Naive thymus-derived CD4-positive, alpha-beta T cell (primary cell): Measurements from ENCODE around the gene KAT8. TPM values are rescaled to one million over a fixed set of nuclear protein-coding genes. Genes with fewer than 3 reads are reported as not detected.

ENCODE experiments used
- ATAC-seq: fragments of 150-1000 bp; cut with Tn5 transposase; 2 replicates; pipeline ENCODE4 v1.10.0; 2021; ENCODE audit warnings: mild to moderate bottlenecking, moderate library complexity
- CTCF ChIA-PET: fragments of 350-600 bp; sonication (Branson Sonifier 250); formaldehyde crosslinking; loops from one replicate; lab custom pipeline; 2021; ENCODE audit warnings: antibody characterized with exemption; lab: Charles Lee
- POLR2A ChIA-PET: fragments of 350-600 bp; sonication (Branson Sonifier 250); formaldehyde crosslinking; loops from one replicate; lab custom pipeline; 2021; ENCODE audit warnings: antibody characterized with exemption, inconsistent platforms; lab: Charles Lee
- DNase-seq, 9 donors: peaks; one replicate each; pipeline versions ENCODE4 v3.0.0 to v3.0.0-alpha.2; 2020 to 2022; ENCODE audit warnings: mixed read lengths in 1 of 9
- H3K27ac ChIP-seq: one replicate; pipeline ENCODE4 v1.7.0; 2013; ENCODE audit warnings: mild to moderate bottlenecking, low read depth, low read length, moderate library complexity
- H3K27me3 ChIP-seq, 2 donors: one replicate each; pipeline ENCODE4 v1.7.0; 2013; ENCODE audit warnings: low read length in 2 of 2, mild to moderate bottlenecking in 2 of 2, moderate library complexity in 2 of 2; ENCODE audit not compliant: control insufficient read depth in 2 of 2, insufficient read depth in 2 of 2
- H3K36me3 ChIP-seq, 3 experiments: 1 replicate in 2 of 3; 2 replicates in 1 of 3; pipeline ENCODE4 v1.7.0; 2013; ENCODE audit warnings: low read length in 3 of 3, mild to moderate bottlenecking in 3 of 3, moderate library complexity in 1 of 3; ENCODE audit not compliant: insufficient read depth in 3 of 3, control insufficient read depth in 2 of 3
- H3K4me1 ChIP-seq, 2 donors: one replicate each; pipeline ENCODE4 v1.7.0; 2013; ENCODE audit warnings: low read length in 2 of 2, mild to moderate bottlenecking in 2 of 2, moderate library complexity in 1 of 2; ENCODE audit not compliant: control insufficient read depth in 2 of 2, insufficient read depth in 2 of 2
- H3K4me3 ChIP-seq: 2 replicates; pipeline ENCODE4 v1.7.0; 2013; ENCODE audit warnings: mild to moderate bottlenecking, low read length
- H3K9me3 ChIP-seq, 3 experiments: 1 replicate in 2 of 3; 2 replicates in 1 of 3; pipeline ENCODE4 v1.7.0; 2013; ENCODE audit warnings: low read length in 3 of 3; ENCODE audit not compliant: control insufficient read depth in 2 of 3
- H3K27ac Mint-ChIP-seq, 9 donors: one replicate each; pipeline ENCODE4 v1.8.0; 2020 to 2022; ENCODE audit warnings: mixed read lengths in 9 of 9, mild to moderate bottlenecking in 8 of 9, moderate library complexity in 5 of 9, inconsistent platforms in 2 of 9
- H3K27me3 Mint-ChIP-seq, 5 donors: one replicate each; pipeline ENCODE4 v1.8.0; 2021 to 2022; ENCODE audit warnings: mixed read lengths in 5 of 5, mild to moderate bottlenecking in 1 of 5
- H3K36me3 Mint-ChIP-seq, 5 donors: one replicate each; pipeline ENCODE4 v1.8.0; 2020 to 2022; ENCODE audit warnings: mixed read lengths in 5 of 5, mild to moderate bottlenecking in 3 of 5, inconsistent platforms in 1 of 5
- H3K4me1 Mint-ChIP-seq, 7 donors: one replicate each; pipeline ENCODE4 v1.8.0; 2020 to 2022; ENCODE audit warnings: mixed read lengths in 7 of 7, mild to moderate bottlenecking in 3 of 7, inconsistent platforms in 1 of 7
- H3K4me3 Mint-ChIP-seq, 10 donors: one replicate each; pipeline ENCODE4 v1.8.0; 2020 to 2022; ENCODE audit warnings: mild to moderate bottlenecking in 10 of 10, mixed read lengths in 10 of 10, moderate library complexity in 6 of 10, inconsistent platforms in 2 of 10
- H3K9me3 Mint-ChIP-seq, 11 donors: one replicate each; pipeline ENCODE4 v1.8.0; 2020 to 2022; ENCODE audit warnings: mixed read lengths in 11 of 11, mild to moderate bottlenecking in 4 of 11, inconsistent platforms in 1 of 11, moderate library complexity in 1 of 11
- intact Hi-C, 2 donors: fragments of 100-400 bp; cut with micrococcal nuclease; formaldehyde crosslinking; loops; one replicate each; pipeline ENCODE4 v1.15.1; 2023
- polyA plus RNA-seq, 2 donors: library from polyadenylated mRNA; unstranded; fragments of 300-500 nt; fragmentation: Illumina TruSeq; gene quantifications; one replicate each; pipeline ENCODE4 v1.2.3, GENCODE V29; 2021
- total RNA-seq, 6 experiments: library from RNA in 5 of 6; stranded (reverse) in 5 of 6; gene quantifications; 1 replicate in 5 of 6; 2 replicates in 1 of 6; pipeline ENCODE4 v1.2.3 and lab custom pipeline; 2021 to 2026

KAT8 gene
- total and polyA plus RNA-seq, 7 experiments from 2014 or later, result 63.0 to 134 (median 109) TPM

- intact Hi-C loops, result loop anchor here (2.0 kb wide), 4 partner anchors 13 to 351 kb away; partner anchors contain the start of genes ARMC5 (in 2 of the 2), VKORC1 (in 2 of the 2), ZNF646 (in 2 of the 2) and ZNF668 (in 2 of the 2)
- Histone ChIP-seq H3K9me3 (no peaks in the 10 kb centered on the region), H3K4me3 (peak within 1 kb of the TSS; percentile 74), H3K4me1 (peaks cover 4 to 16% of the 10 kb centered on the region in 2 donors), H3K27ac (peak within 1 kb of the TSS; percentile 82), H3K27me3 (no peaks in the 10 kb centered on the region), H3K36me3 (peaks cover 0 to 38% (median 0%) of the 10 kb centered on the region in 3 experiments)
- POLR2A ChIA-PET, result interaction anchor here (0.7 to 2.6 kb wide), 6 partner anchors 9 to 75 kb away, joined by 3 to 14 read pairs (median 3); partner anchors contain the start of genes FUS and KAT8
- ATAC-seq, result peak; percentile 82
- DNase-seq, result peak; percentile 31 to 84 (median 39)
- Mint-ChIP-seq H3K27ac (peak within 1 kb of the TSS; percentile 58 to 88 (median 84)), H3K4me1 (peaks cover 10 to 32% (median 19%) of the 10 kb centered on the region in 7 donors), H3K27me3 (no peaks in the 10 kb centered on the region), H3K36me3 (peaks cover 0 to 11% (median 0%) of the 10 kb centered on the region in 5 donors), H3K9me3 (no peaks in the 10 kb centered on the region), H3K4me3 (peak within 1 kb of the TSS; percentile 77 to 91 (median 85))
- CTCF ChIA-PET, result interaction anchor here (1.0 kb wide), 1 partner anchor 34 kb away, joined by 5 read pairs; no protein-coding TSS in a partner anchor
Observed at GRCh38 chr16:31108035-31108793, 9.2 kb upstream of the KAT8 start, which contains the start of gene BCKDK. Gene BCKDK, plus strand, starts transcription at chr16:31108386. Its CDS starts 838 bp downstream, at chr16:31109224.

- Mint-ChIP-seq H3K27ac (peak overlapping the region in 7 of 9 donors; percentile 51 to 88 (median 69)), H3K27me3 (no peaks in the 10 kb centered on the region), H3K36me3 (peaks cover 0 to 11% (median 0%) of the 10 kb centered on the region in 5 donors), H3K9me3 (no peaks in the 10 kb centered on the region), H3K4me1 (peaks cover 10 to 38% (median 19%) of the 10 kb centered on the region in 7 donors), H3K4me3 (peak overlapping the region; percentile 62 to 91 (median 80))
- no peaks in the 10 kb centered on the region for H3K27me3 ChIP-seq
- intact Hi-C loops, result loop anchor here (2.0 kb wide), 4 partner anchors 14 to 350 kb away; partner anchors contain the start of genes ARMC5 (in 2 of the 2), VKORC1 (in 2 of the 2), ZNF646 (in 2 of the 2) and ZNF668 (in 2 of the 2)
- peak overlapping the region; percentile 82 for H3K27ac ChIP-seq
- ChIA-PET POLR2A (interaction anchor here (1.0 to 1.8 kb wide), 2 partner anchors 71 kb away, joined by 3 to 4 read pairs; partner anchors contain the start of gene FUS), CTCF (no interaction called here)
- DNase-seq (no peak), ATAC-seq (no peak)
- peaks cover 0 to 38% (median 0%) of the 10 kb centered on the region in 3 experiments for H3K36me3 ChIP-seq
- H3K9me3 ChIP-seq, result no peaks in the 10 kb centered on the region
- H3K4me1 ChIP-seq, result peaks cover 4 to 16% of the 10 kb centered on the region in 2 donors
- peak overlapping the region; percentile 74 for H3K4me3 ChIP-seq
Observed at GRCh38 chr16:31108794-31109558, 8.5 kb upstream of the KAT8 start.

GRCh38 chr16:31109622-31110021 is 7.8 kb upstream of the KAT8 start:
- Histone ChIP-seq H3K9me3 (no peaks in the 10 kb centered on the region), H3K4me1 (peaks cover 4 to 16% of the 10 kb centered on the region in 2 donors), H3K27me3 (no peaks in the 10 kb centered on the region), H3K36me3 (peaks cover 0 to 38% (median 0%) of the 10 kb centered on the region in 3 experiments), H3K27ac (peak overlapping the region; percentile 2), H3K4me3 (no peak overlapping the region)
- POLR2A ChIA-PET, result interaction anchor here (1.8 kb wide), 1 partner anchor 71 kb away, joined by 4 read pairs; the partner anchor contains the start of gene FUS
- H3K27me3 Mint-ChIP-seq, result no peaks in the 10 kb centered on the region
- intact Hi-C loops, result loop anchor here (2.0 kb wide), 4 partner anchors 15 to 349 kb away; partner anchors contain the start of genes ARMC5 (in 2 of the 2), VKORC1 (in 2 of the 2), ZNF646 (in 2 of the 2) and ZNF668 (in 2 of the 2)
- peak overlapping the region; percentile 62 to 90 (median 78) for H3K4me3 Mint-ChIP-seq
- peak overlapping the region in 7 of 9 donors; percentile 39 to 88 (median 69) for H3K27ac Mint-ChIP-seq
- ATAC-seq (no peak), DNase-seq (no peak)
- CTCF ChIA-PET, result no interaction called here
- H3K36me3 Mint-ChIP-seq, result peaks cover 0 to 11% (median 0%) of the 10 kb centered on the region in 5 donors
- H3K9me3 Mint-ChIP-seq, result no peaks in the 10 kb centered on the region
- H3K4me1 Mint-ChIP-seq, result peaks cover 10 to 43% (median 19%) of the 10 kb centered on the region in 7 donors

GRCh38 chr16:31110106-31111034 is 7.1 kb upstream of the KAT8 start:
- H3K4me3 Mint-ChIP-seq, result peak overlapping the region in 8 of 10 donors; percentile 34 to 90 (median 73)

GRCh38 chr16:31111881-31112466 is 5.5 kb upstream of the KAT8 start:
- H3K4me3 Mint-ChIP-seq, result no peak overlapping the region
- CTCF ChIA-PET, result interaction anchor here (0.8 to 1.2 kb wide), 2 partner anchors 17 to 20 kb away, joined by 3 to 4 read pairs; no protein-coding TSS in a partner anchor
- H3K36me3 ChIP-seq, result peaks cover 0 to 38% (median 0%) of the 10 kb centered on the region in 3 experiments

More at GRCh38 chr16:31110106-31111034, 7.1 kb upstream of the KAT8 start:
- peak overlapping the region in 4 of 9 donors; percentile 14 to 80 (median 38) for H3K27ac Mint-ChIP-seq
- peaks cover 0 to 38% (median 0%) of the 10 kb centered on the region in 3 experiments for H3K36me3 ChIP-seq
- H3K4me1 Mint-ChIP-seq, result peaks cover 10 to 44% (median 19%) of the 10 kb centered on the region in 7 donors
- ATAC-seq (no peak), DNase-seq (no peak)
- H3K4me3 ChIP-seq, result no peak overlapping the region
- H3K27ac ChIP-seq, result peak overlapping the region; percentile 2
- no peaks in the 10 kb centered on the region for H3K27me3 Mint-ChIP-seq
- CTCF ChIA-PET, result no interaction called here
- no peaks in the 10 kb centered on the region for H3K9me3 ChIP-seq
- H3K27me3 ChIP-seq, result no peaks in the 10 kb centered on the region
- H3K4me1 ChIP-seq, result peaks cover 4 to 16% of the 10 kb centered on the region in 2 donors
- no peaks in the 10 kb centered on the region for H3K9me3 Mint-ChIP-seq
- peaks cover 0 to 11% (median 0%) of the 10 kb centered on the region in 5 donors for H3K36me3 Mint-ChIP-seq
- intact Hi-C loops, result no loop called here
- POLR2A ChIA-PET, result interaction anchor here (1.8 kb wide), 1 partner anchor 70 kb away, joined by 4 read pairs; the partner anchor contains the start of gene FUS

More at GRCh38 chr16:31111881-31112466, 5.5 kb upstream of the KAT8 start:
- H3K27ac Mint-ChIP-seq, result no peak overlapping the region
- Histone ChIP-seq H3K4me3 (no peak overlapping the region), H3K27me3 (no peaks in the 10 kb centered on the region), H3K4me1 (peaks cover 4 to 16% of the 10 kb centered on the region in 2 donors), H3K9me3 (no peaks in the 10 kb centered on the region), H3K27ac (no peak overlapping the region)
- no peak for DNase-seq
- intact Hi-C loops, result no loop called here
- no peaks in the 10 kb centered on the region for H3K27me3 Mint-ChIP-seq
- peaks cover 0 to 11% (median 0%) of the 10 kb centered on the region in 5 donors for H3K36me3 Mint-ChIP-seq
- H3K4me1 Mint-ChIP-seq, result peaks cover 10 to 39% (median 19%) of the 10 kb centered on the region in 7 donors
- POLR2A ChIA-PET, result interaction anchor here (0.7 to 1.1 kb wide), 2 partner anchors 30 to 395 kb away, joined by 3 to 5 read pairs; no protein-coding TSS in a partner anchor
- ATAC-seq, result no peak
- no peaks in the 10 kb centered on the region for H3K9me3 Mint-ChIP-seq
